Right lobe of liver (tissue), 6 donors: ENCODE results near the gene METTL16. TPM values are rescaled to one million over a fixed set of nuclear protein-coding genes. Genes with fewer than 3 reads are reported as not detected.
"Not testable (repeated sequence)": the region's sequence is repeated elsewhere in the genome, so short reads cannot be mapped to it uniquely, and the experiment has no call there.

Experiments used
- ATAC-seq, 4 donors: fragments of 200-7000 bp; cut with Tn5 transposase; one replicate each; pipeline ENCODE4 v1.9.1; 2020; ENCODE audit warnings: mild to moderate bottlenecking in 4 of 4, moderate library complexity in 4 of 4
- DNase-seq, 3 donors: peaks; one replicate each; pipeline ENCODE4 v3.0.0-alpha.2; 2020
- H3K27ac ChIP-seq, 3 donors: fragments of 200-600 bp; one replicate each; pipeline ENCODE4 v1.8.0; 2022
- H3K27me3 ChIP-seq, 2 donors: fragments of 200-600 bp; one replicate each; pipeline ENCODE4 v1.8.0; 2022
- H3K36me3 ChIP-seq, 4 donors: fragments of 200-600 bp; sonication (generic) in 1 of 4; one replicate each; pipeline versions ENCODE4 v1.5.1 to v1.8.0; 2017 to 2022; ENCODE audit warnings: control low read depth in 1 of 4
- H3K4me1 ChIP-seq, 4 donors: fragments of 200-600 bp; sonication (generic) in 1 of 4; one replicate each; pipeline versions ENCODE4 v1.5.1 to v1.8.0; 2017 to 2022; ENCODE audit warnings: control low read depth in 1 of 4
- H3K4me3 ChIP-seq, 3 donors: fragments of 200-600 bp; one replicate each; pipeline ENCODE4 v1.8.0; 2022
- H3K9me3 ChIP-seq, 4 donors: fragments of 200-600 bp; sonication (generic) in 1 of 4; one replicate each; pipeline versions ENCODE4 v1.5.1 to v1.8.0; 2017 to 2022; ENCODE audit warnings: control low read depth in 1 of 4
- POLR2A ChIP-seq: fragments of 450-650 bp; IDR thresholded peaks from one replicate; pipeline ENCODE4 v1.6.1; 2017; ENCODE audit warnings: antibody characterized with exemption, mild to moderate bottlenecking
- WGBS: methylation state at CpG from one replicate; pipeline ENCODE4 v1.1.6; 2018; ENCODE audit warnings: low coverage, low lambda C conversion rate; ENCODE audit not compliant: insufficient coverage; ENCODE audit errors: missing lambda C conversion rate; 5-methylcytosine and 5-hydroxymethylcytosine counted together
- intact Hi-C, 2 donors: fragments of 100-400 bp; cut with DNase I; formaldehyde crosslinking; loops; one replicate each; pipeline versions ENCODE4 v1.11.2 to v1.14.1; 2022
- total RNA-seq, 6 experiments: library from RNA; depleted of rRNA in 2 of 6; stranded (reverse); fragments of >200 nt in 2 of 6; fragmentation: NEBNext Ultra II Directional in 3 of 6; extraction: Animal tissue kit (Norgen Biotek cat#: 25700) in 3 of 6; gene quantifications; one replicate each; pipeline versions ENCODE4 v1.1.0 to v1.2.4, GENCODE V29; 2016 to 2023
- TF ChIP-seq, protein P1 (sequence below), 4 donors: fragments of 200-600 bp in 3 of 4; fragments of 450-650 bp in 1 of 4; IDR thresholded peaks; one replicate each; pipeline versions ENCODE4 v1.5.1 to v1.8.0; 2016 to 2022; ENCODE audit warnings: antibody characterized with exemption in 4 of 4, mild to moderate bottlenecking in 2 of 4
- donor health status: DM: no; HTN: yes; CAD: no.
- donor health status: DM: no; HTN: no; CAD: no.
- donor health status: DM: no; HTN: no; CAD: no.
- donor health status: DM: no; HTN: yes; CAD: no.
- donor health status: DM: no; HTN: yes; CAD: no.

Gene METTL16
- total RNA-seq, 6 experiments from 2014 or later, result 8.4 to 12.1 (median 9.3) TPM

DNA sequence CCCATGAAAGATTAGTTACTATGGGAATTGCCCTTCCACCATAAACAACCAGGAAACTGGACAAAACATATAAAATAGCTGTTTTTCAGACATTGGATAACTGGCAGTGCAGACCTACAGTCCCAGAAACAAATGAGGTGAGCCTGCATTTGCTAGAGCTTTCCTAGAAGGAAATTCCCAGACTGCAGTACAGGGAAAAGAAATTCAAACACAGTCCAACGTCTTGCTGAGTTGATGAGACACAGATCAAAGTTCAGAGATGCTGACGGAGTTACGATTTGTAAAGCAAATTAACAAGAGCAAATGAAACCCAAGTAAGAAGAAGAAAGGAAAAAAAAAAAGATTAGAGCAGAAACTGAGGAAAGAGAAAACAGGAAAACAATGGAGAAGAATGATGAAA, 69.5 kb downstream of the METTL16 start:
- 13% methylated on average over 3 of the region's 3 CpGs for WGBS
- TF ChIP-seq POLR2A, result no peak
- TF ChIP-seq, protein P1, sequence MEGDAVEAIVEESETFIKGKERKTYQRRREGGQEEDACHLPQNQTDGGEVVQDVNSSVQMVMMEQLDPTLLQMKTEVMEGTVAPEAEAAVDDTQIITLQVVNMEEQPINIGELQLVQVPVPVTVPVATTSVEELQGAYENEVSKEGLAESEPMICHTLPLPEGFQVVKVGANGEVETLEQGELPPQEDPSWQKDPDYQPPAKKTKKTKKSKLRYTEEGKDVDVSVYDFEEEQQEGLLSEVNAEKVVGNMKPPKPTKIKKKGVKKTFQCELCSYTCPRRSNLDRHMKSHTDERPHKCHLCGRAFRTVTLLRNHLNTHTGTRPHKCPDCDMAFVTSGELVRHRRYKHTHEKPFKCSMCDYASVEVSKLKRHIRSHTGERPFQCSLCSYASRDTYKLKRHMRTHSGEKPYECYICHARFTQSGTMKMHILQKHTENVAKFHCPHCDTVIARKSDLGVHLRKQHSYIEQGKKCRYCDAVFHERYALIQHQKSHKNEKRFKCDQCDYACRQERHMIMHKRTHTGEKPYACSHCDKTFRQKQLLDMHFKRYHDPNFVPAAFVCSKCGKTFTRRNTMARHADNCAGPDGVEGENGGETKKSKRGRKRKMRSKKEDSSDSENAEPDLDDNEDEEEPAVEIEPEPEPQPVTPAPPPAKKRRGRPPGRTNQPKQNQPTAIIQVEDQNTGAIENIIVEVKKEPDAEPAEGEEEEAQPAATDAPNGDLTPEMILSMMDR (IDR thresholded peaks at IDR 0.05), result no peak
- Histone ChIP-seq H3K4me3 (no peak overlapping the region), H3K27ac (no peak overlapping the region), H3K9me3 (no peaks in the 10 kb centered on the region), H3K36me3 (peaks cover 0 to 25% (median 7%) of the 10 kb centered on the region in 4 donors), H3K4me1 (peaks cover 0 to 6% (median 0%) of the 10 kb centered on the region in 4 donors), H3K27me3 (no peaks in the 10 kb centered on the region)
- intact Hi-C loops, result no loop called here
- ATAC-seq (peak in 1 of 4 donors; percentile 19), DNase-seq (no peak)

DNA sequence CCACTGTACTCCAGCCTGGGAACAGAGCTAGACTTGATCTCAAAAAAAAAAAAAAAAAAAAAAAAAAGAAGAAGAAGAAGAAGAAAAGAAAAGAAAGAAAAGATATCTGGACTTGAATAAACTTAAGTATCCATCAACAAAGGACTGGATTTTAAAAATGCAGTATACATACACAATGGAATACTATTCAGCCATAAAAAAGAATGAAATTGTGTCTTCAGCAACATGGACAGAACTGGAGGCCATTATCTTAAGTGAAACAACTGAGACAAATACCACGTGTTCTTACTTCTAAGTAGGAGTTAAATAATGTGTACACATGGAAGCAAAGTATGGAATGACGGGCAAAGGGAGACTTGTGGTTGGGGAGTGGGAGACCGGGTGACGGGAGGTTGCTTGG, 70.8 kb downstream of the METTL16 start:
- 95% methylated on average over 4 of the region's 4 CpGs for WGBS

DNA sequence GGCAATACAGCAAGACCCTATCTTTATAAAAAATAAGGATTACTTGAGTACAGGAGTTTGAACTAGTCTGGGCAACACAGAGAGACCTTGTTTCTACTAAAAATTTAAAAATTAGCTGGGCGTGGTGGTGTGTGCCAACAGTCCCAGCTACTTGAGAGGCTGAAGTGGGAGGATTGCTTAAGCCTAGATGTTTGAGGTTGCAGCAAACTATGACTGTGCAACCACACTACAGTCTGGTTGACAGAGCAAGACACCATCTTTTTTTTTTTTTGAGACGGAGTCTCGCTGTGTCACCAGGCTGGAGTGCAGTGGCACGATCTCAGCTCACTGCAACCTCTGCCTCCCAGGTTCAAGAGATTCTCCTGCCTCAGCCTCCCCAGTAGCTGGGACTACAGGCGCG, 71.7 kb downstream of the METTL16 start:
- intact Hi-C loops, H3K9me3 ChIP-seq, H3K4me3 ChIP-seq, H3K27ac ChIP-seq, DNase-seq, ATAC-seq, H3K27me3 ChIP-seq, H3K4me1 ChIP-seq: not testable (repeated sequence)
- H3K36me3 ChIP-seq, result peaks cover 0 to 37% (median 8%) of the 10 kb centered on the region in 4 donors
- 89% methylated on average over 1 of the region's 6 CpGs for WGBS

More for the DNA sequence above, 70.8 kb downstream of the METTL16 start:
- H3K27ac ChIP-seq, result no peak overlapping the region
- ATAC-seq, result no peak
- H3K36me3 ChIP-seq, result peaks cover 0 to 37% (median 8%) of the 10 kb centered on the region in 4 donors
- DNase-seq, result no peak
- H3K4me3 ChIP-seq, result no peak overlapping the region
- peaks cover 0 to 6% (median 0%) of the 10 kb centered on the region in 4 donors for H3K4me1 ChIP-seq
- no peak for TF ChIP-seq POLR2A
- TF ChIP-seq, protein P1 (IDR thresholded peaks at IDR 0.05), result no peak
- H3K27me3 ChIP-seq, result no peaks in the 10 kb centered on the region
- intact Hi-C loops, result no loop called here
- no peaks in the 10 kb centered on the region for H3K9me3 ChIP-seq

DNA sequence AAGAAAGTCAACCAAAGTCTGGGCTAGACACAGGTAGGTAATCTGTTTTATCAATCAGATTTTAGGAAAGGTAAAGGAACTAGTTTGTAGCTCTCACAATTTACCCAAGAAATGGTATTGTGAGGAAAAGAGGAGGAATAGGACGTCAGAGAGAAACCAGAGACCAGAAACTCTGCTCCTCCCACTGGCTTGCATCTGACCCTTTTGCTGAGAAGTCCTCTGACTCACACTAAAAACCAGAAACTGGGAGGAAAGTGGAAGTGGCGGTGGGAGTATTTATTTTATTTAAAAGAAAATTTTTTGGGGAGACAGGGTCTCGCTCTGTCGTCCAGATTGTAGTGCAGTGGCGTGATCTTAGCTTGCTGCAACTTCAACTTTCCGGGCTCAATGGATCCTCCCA, 72.9 kb downstream of the METTL16 start:
- DNase-seq (no peak), ATAC-seq (no peak)
- Histone ChIP-seq H3K27ac (no peak overlapping the region), H3K27me3 (no peaks in the 10 kb centered on the region), H3K4me1 (peaks cover 0 to 6% (median 0%) of the 10 kb centered on the region in 4 donors), H3K4me3 (no peak overlapping the region), H3K36me3 (peaks cover 0 to 37% (median 8%) of the 10 kb centered on the region in 4 donors), H3K9me3 (no peaks in the 10 kb centered on the region)
- 77% methylated on average over 6 of the region's 6 CpGs for WGBS
- TF ChIP-seq POLR2A, result no peak
- TF ChIP-seq, protein P1 (IDR thresholded peaks at IDR 0.05), result no peak
- intact Hi-C loops, result no loop called here

DNA sequence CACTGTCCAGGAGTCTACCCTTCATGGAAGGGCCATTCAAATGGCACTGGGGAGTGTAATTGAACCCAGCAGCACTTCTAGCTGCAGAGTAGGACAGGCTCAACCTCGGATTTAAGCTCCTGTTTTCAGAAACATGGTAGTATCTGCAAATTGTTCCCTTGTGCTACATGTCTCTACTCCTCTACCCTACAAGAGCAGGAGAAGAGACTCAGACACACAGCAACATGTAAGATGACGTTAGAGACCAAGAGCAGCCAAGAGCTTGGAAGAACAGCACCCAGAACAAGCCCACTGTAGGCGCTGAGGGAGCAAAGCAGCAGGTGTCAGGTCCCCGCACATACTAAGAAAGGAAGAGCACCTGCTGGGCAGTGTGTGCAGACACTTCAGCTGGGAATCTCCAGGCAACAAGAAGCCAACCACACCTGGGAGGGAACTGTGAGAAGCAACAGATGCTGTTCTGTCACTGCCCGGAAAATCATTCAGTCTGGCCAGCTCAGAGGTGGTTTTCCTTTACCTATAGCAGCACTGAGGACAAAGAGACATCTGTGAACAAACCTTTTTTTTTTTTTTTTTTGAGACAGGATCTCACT, 75.3 kb downstream of the METTL16 start:
- H3K27ac ChIP-seq, result no peak overlapping the region
- ATAC-seq, result no peak
- no peaks in the 10 kb centered on the region for H3K4me1 ChIP-seq
- DNase-seq, result no peak
- peaks cover 0 to 40% (median 9%) of the 10 kb centered on the region in 4 donors for H3K36me3 ChIP-seq
- WGBS, result 76% methylated on average over 2 of the region's 5 CpGs
- H3K9me3 ChIP-seq, result no peaks in the 10 kb centered on the region
- H3K4me3 ChIP-seq, result no peak overlapping the region
- H3K27me3 ChIP-seq, result no peaks in the 10 kb centered on the region
- intact Hi-C loops, result no loop called here
- TF ChIP-seq, protein P1 (IDR thresholded peaks at IDR 0.05), result no peak
- no peak for TF ChIP-seq POLR2A
